ENCODE results near the gene PUM1. TPM values are rescaled to one million over a fixed set of nuclear protein-coding genes. Genes with fewer than 3 reads are reported as not detected.
"Not testable (repeated sequence)": the region's sequence is repeated elsewhere in the genome, so short reads cannot be mapped to it uniquely, and the experiment has no call there.

The PUM1 gene
- total RNA-seq, 2 experiments from 2014 or later, result 112 to 113 TPM

- H3K27me3 Mint-ChIP-seq; H3K4me3 Mint-ChIP-seq; H3K9me3 Mint-ChIP-seq (ENCODE audit: low read depth); H3K27ac Mint-ChIP-seq; DNase-seq; ATAC-seq; CTCF ChIA-PET: not testable (repeated sequence)
- peaks cover 24% of the 10 kb centered on the region for H3K4me1 Mint-ChIP-seq
- H3K36me3 Mint-ChIP-seq, result peaks cover 64% of the 10 kb centered on the region
These were observed 116.1 kb downstream of the PUM1 start for GRCh38 chr1:30949487-30949838.

DNA sequence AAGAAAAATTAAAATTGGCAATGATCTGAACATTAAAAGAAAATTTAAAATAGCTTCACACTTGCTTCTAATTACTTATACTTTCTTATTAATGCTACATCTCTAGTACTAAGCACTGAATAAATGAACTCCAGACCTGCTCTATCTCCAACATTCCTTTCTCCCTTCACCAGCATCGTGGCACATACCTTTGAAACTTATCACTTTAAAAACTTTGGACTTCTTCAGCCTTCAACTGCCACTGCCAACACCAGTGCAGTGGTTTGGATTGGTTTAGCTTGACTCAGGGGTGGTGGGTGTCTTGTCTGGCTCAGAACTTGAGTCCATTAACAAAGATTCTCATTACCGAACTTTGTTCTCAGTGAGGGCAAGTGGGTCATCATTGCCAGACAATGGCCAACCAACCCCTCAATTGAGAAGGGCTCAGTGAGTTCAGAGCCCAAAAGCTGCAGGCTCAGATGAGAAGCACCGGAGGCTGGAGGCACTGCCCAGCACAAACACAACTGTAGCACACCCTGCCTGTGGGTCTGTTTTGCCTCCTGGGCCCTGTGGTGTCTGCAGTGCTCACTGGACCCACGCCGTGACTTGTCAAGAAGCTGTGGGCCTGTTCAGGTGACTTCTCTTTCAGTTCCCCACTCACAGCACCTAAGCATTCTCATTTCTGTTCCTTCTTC lies 116.6 kb downstream of the PUM1 start:
- Mint-ChIP-seq H3K4me1 (peaks cover 22% of the 10 kb centered on the region), H3K36me3 (peaks cover 63% of the 10 kb centered on the region)
- CTCF ChIA-PET, result interaction anchor here (0.6 kb wide), 1 partner anchor 217 kb away, joined by 3 read pairs; no protein-coding TSS in a partner anchor
- ATAC-seq; DNase-seq; H3K9me3 Mint-ChIP-seq (ENCODE audit: low read depth); H3K4me3 Mint-ChIP-seq; H3K27ac Mint-ChIP-seq; H3K27me3 Mint-ChIP-seq: not testable (repeated sequence)

DNA sequence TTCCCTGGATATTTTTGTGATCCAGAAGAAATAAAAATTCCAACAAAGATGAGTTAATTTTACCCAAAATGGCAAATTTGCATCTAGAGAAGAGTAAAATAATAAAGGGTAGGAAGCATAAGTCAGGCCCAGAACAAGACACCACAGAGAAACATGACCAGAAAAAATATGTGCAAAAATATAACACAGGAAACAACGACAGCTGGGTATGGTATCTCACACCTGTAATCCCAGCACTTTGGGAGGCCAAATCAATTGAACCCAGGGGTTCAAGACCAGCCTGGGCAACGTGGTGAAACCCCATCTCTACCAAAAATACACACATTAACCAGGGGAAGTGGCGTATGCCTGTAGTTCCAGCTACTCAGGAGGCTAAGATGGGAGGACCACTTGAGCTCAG lies 117.2 kb downstream of the PUM1 start:
- no peaks in the 10 kb centered on the region for H3K27me3 Mint-ChIP-seq
- H3K27ac Mint-ChIP-seq, result no peak overlapping the region
- no peak overlapping the region for H3K4me3 Mint-ChIP-seq
- no peak for DNase-seq
- H3K4me1 Mint-ChIP-seq, result peaks cover 16% of the 10 kb centered on the region
- H3K9me3 Mint-ChIP-seq (ENCODE audit: low read depth), result no peaks in the 10 kb centered on the region
- ATAC-seq, result no peak
- CTCF ChIA-PET, result interaction anchor here (0.6 kb wide), 1 partner anchor 217 kb away, joined by 3 read pairs; no protein-coding TSS in a partner anchor
- peaks cover 63% of the 10 kb centered on the region for H3K36me3 Mint-ChIP-seq

- Mint-ChIP-seq H3K4me1 (peaks cover 9% of the 10 kb centered on the region), H3K9me3 (ENCODE audit: low read depth) (no peaks in the 10 kb centered on the region), H3K36me3 (peaks cover 63% of the 10 kb centered on the region), H3K27me3 (no peaks in the 10 kb centered on the region), H3K27ac (peak overlapping the region; percentile 17), H3K4me3 (no peak overlapping the region)
- CTCF ChIA-PET, result interaction anchor here (0.6 kb wide), 1 partner anchor 104 kb away, joined by 4 read pairs; no protein-coding TSS in a partner anchor
- DNase-seq, result no peak
- ATAC-seq, result no peak
These were observed 118.3 kb downstream of the PUM1 start for GRCh38 chr1:30947212-30947611.

GRCh38 chr1:30942326-30942963 lies 123.1 kb downstream of the PUM1 start:
- DNase-seq, result no peak
- Mint-ChIP-seq H3K36me3 (peaks cover 40% of the 10 kb centered on the region), H3K4me3 (no peak overlapping the region), H3K4me1 (peaks cover under 1% of the 10 kb centered on the region), H3K27me3 (no peaks in the 10 kb centered on the region), H3K27ac (no peak overlapping the region), H3K9me3 (ENCODE audit: low read depth) (no peaks in the 10 kb centered on the region)
- ATAC-seq, result no peak
- CTCF ChIA-PET, result interaction anchor here (0.6 to 2.0 kb wide), 4 partner anchors 11 to 224 kb away, joined by 3 to 5 read pairs (median 4); no protein-coding TSS in a partner anchor

- no peaks in the 10 kb centered on the region for H3K4me1 Mint-ChIP-seq
- DNase-seq (no peak), ATAC-seq (no peak)
- CTCF ChIA-PET, result interaction anchor here (0.9 kb wide), 1 partner anchor 139 kb away, joined by 3 read pairs; no protein-coding TSS in a partner anchor
- H3K27me3 Mint-ChIP-seq, result no peaks in the 10 kb centered on the region
- no peaks in the 10 kb centered on the region for H3K9me3 Mint-ChIP-seq (ENCODE audit: low read depth)
- peaks cover 40% of the 10 kb centered on the region for H3K36me3 Mint-ChIP-seq
- H3K27ac Mint-ChIP-seq, result no peak overlapping the region
- no peak overlapping the region for H3K4me3 Mint-ChIP-seq
These were observed 125.0 kb downstream of the PUM1 start for GRCh38 chr1:30940541-30940940.

- H3K27ac Mint-ChIP-seq, result no peak overlapping the region
- CTCF ChIA-PET, result no interaction called here
- no peaks in the 10 kb centered on the region for H3K4me1 Mint-ChIP-seq
- DNase-seq (no peak), ATAC-seq (no peak)
- H3K9me3 Mint-ChIP-seq (ENCODE audit: low read depth), result no peaks in the 10 kb centered on the region
- peaks cover 39% of the 10 kb centered on the region for H3K36me3 Mint-ChIP-seq
- no peak overlapping the region for H3K4me3 Mint-ChIP-seq
- no peaks in the 10 kb centered on the region for H3K27me3 Mint-ChIP-seq
These were observed 128.9 kb downstream of the PUM1 start for GRCh38 chr1:30936541-30937171.

DNA sequence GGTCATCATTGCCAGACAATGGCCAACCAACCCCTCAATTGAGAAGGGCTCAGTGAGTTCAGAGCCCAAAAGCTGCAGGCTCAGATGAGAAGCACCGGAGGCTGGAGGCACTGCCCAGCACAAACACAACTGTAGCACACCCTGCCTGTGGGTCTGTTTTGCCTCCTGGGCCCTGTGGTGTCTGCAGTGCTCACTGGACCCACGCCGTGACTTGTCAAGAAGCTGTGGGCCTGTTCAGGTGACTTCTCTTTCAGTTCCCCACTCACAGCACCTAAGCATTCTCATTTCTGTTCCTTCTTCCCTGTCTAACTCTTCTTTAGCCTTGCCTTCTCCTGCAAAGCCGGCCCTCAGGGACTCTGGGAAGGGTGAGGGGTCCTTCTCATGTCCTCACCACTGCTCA lies 129.8 kb downstream of the PUM1 start:
- DNase-seq; ATAC-seq; H3K4me3 Mint-ChIP-seq; H3K27ac Mint-ChIP-seq; CTCF ChIA-PET; H3K4me1 Mint-ChIP-seq; H3K9me3 Mint-ChIP-seq (ENCODE audit: low read depth); H3K27me3 Mint-ChIP-seq: not testable (repeated sequence)
- peaks cover 39% of the 10 kb centered on the region for H3K36me3 Mint-ChIP-seq

DNA sequence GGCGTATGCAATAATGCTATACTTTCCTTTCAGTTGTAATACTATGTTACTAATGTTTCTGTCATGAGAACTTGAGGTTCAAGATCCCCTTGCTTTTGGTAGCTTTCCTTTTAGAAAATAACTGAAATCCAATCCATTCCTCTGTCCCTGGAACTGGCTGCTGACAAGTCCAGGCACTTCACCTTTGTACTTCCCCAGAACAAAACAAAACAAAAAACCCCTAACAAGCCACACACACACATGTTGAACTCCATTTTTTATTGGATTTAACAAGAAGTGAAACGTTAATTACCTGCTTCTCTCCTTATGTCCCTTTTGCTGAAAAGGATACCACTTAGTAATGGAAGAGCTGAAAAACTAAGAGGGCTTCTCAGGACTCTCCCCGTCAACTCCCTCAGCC lies 130.9 kb downstream of the PUM1 start:
- no peak for ATAC-seq
- H3K27ac Mint-ChIP-seq, result peak overlapping the region; percentile 45
- CTCF ChIA-PET, result interaction anchor here (1.3 to 1.7 kb wide), 4 partner anchors 11 to 216 kb away, joined by 3 to 6 read pairs (median 4); no protein-coding TSS in a partner anchor
- no peak for DNase-seq
- H3K4me3 Mint-ChIP-seq, result no peak overlapping the region
- no peaks in the 10 kb centered on the region for H3K9me3 Mint-ChIP-seq (ENCODE audit: low read depth)
- no peaks in the 10 kb centered on the region for H3K4me1 Mint-ChIP-seq
- peaks cover 33% of the 10 kb centered on the region for H3K36me3 Mint-ChIP-seq
- no peaks in the 10 kb centered on the region for H3K27me3 Mint-ChIP-seq

GRCh38 chr1:30933874-30934252 lies 131.7 kb downstream of the PUM1 start:
- peaks cover 30% of the 10 kb centered on the region for H3K36me3 Mint-ChIP-seq
- ATAC-seq (no peak), DNase-seq (no peak)
- H3K9me3 Mint-ChIP-seq (ENCODE audit: low read depth), result no peaks in the 10 kb centered on the region
- H3K4me1 Mint-ChIP-seq, result peaks cover 5% of the 10 kb centered on the region
- no peaks in the 10 kb centered on the region for H3K27me3 Mint-ChIP-seq
- H3K27ac Mint-ChIP-seq, result no peak overlapping the region
- CTCF ChIA-PET, result interaction anchor here (1.3 to 6.2 kb wide), 5 partner anchors 12 to 215 kb away, joined by 3 to 53 read pairs (median 5); no protein-coding TSS in a partner anchor
- no peak overlapping the region for H3K4me3 Mint-ChIP-seq

DNA sequence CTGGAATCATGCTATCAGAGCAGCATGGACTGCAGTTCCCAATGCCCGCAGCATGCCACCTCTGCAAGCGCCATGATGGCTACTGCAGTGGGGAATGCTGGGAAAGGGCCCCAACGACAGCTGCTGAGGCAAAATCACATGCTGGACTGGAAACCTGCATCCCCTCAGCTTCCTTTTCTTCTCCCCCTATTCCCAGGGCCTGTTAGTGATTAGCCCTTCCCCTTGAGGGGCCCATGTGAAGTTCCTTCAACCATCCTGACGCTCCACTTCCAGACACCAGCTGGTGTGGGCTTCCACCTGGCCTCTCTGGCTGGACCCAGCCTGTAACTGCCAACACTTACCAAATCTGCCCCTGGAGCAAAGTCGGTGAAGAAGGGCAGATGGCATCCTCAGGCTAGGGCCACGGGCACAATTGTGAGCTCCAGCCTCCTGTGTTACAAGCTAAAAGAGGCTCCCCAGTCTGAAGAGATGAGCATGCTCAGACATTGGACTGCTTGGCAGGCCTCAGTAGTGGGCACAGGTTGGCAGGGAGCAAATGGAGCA lies 134.8 kb downstream of the PUM1 start:
- DNase-seq (no peak), ATAC-seq (no peak)
- CTCF ChIA-PET, result interaction anchor here (1.6 to 6.2 kb wide), 5 partner anchors 12 to 212 kb away, joined by 5 to 53 read pairs (median 15); no protein-coding TSS in a partner anchor
- Mint-ChIP-seq H3K4me3 (no peak overlapping the region), H3K36me3 (peaks cover 23% of the 10 kb centered on the region), H3K9me3 (ENCODE audit: low read depth) (no peaks in the 10 kb centered on the region), H3K4me1 (peaks cover 8% of the 10 kb centered on the region), H3K27ac (no peak overlapping the region), H3K27me3 (no peaks in the 10 kb centered on the region)

GRCh38 chr1:30929944-30930525 lies 135.5 kb downstream of the PUM1 start:
- H3K27ac Mint-ChIP-seq, result no peak overlapping the region
- H3K4me1 Mint-ChIP-seq, result peaks cover 8% of the 10 kb centered on the region
- CTCF ChIA-PET, result interaction anchor here (1.4 to 6.2 kb wide), 6 partner anchors 9 to 211 kb away, joined by 3 to 53 read pairs (median 18); no protein-coding TSS in a partner anchor
- ATAC-seq (no peak), DNase-seq (no peak)
- H3K27me3 Mint-ChIP-seq, result no peaks in the 10 kb centered on the region
- no peak overlapping the region for H3K4me3 Mint-ChIP-seq
- H3K36me3 Mint-ChIP-seq, result peaks cover 19% of the 10 kb centered on the region
- no peaks in the 10 kb centered on the region for H3K9me3 Mint-ChIP-seq (ENCODE audit: low read depth)
